GM12875 (cell line): ENCODE data around the gene SDR42E2.
A peak's percentile ranks its signal among the peaks of the same experiment; 100 is the strongest.

Experiments used
- H3K4me3 ChIP-seq: one replicate; pipeline ENCODE4 v1.5.1; 2011; ENCODE audit warnings: low read depth, low read length, control low read depth
- TF ChIP-seq, protein P1 (sequence below): IDR thresholded peaks from 2 replicates; pipeline ENCODE4 v1.5.1; 2011; ENCODE audit warnings: low read depth, mild to moderate bottlenecking, control low read depth, inconsistent platforms, low read length, moderate library complexity, borderline replicate concordance; ENCODE audit not compliant: insufficient read depth

SDR42E2 gene

DNA sequence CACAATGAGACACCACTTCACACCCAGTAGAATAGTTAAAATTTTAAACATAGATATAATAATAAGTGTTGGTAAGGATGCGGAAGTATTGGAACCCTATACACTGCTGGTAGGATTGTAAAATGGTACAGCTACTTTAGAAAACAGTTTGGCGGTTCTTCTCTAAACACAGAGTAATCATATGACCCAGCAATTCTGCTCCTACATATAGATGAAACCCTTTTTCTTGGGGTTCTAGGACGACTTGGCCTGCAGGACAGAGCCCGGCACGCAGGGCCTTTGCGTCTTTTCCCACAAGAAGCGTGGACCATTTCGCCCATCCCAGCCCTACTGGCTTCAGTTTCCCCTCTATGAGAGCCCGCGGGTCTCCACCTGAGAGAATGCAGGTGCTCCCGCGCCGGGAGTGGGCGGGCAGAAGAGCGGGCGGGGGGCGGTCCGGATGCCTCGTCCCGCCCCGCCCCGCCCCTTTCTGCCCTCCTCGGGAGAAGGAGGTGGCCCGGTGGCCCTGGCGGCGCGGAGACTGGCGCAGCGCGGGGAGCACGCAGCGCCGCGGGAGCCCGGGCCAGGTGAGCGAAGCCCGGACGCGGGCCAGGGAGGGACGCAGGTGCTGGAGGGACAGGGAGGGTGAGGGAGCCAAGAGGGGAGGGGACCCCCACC is at the start of gene SDR42E2:
SDR42E2 (plus strand) TSS at position 508 of the 657 bp plus-strand sequence. CDS start 3,077 bp downstream, outside the sequence.
- TF ChIP-seq, protein P1, sequence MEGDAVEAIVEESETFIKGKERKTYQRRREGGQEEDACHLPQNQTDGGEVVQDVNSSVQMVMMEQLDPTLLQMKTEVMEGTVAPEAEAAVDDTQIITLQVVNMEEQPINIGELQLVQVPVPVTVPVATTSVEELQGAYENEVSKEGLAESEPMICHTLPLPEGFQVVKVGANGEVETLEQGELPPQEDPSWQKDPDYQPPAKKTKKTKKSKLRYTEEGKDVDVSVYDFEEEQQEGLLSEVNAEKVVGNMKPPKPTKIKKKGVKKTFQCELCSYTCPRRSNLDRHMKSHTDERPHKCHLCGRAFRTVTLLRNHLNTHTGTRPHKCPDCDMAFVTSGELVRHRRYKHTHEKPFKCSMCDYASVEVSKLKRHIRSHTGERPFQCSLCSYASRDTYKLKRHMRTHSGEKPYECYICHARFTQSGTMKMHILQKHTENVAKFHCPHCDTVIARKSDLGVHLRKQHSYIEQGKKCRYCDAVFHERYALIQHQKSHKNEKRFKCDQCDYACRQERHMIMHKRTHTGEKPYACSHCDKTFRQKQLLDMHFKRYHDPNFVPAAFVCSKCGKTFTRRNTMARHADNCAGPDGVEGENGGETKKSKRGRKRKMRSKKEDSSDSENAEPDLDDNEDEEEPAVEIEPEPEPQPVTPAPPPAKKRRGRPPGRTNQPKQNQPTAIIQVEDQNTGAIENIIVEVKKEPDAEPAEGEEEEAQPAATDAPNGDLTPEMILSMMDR = no peak
- no peak within 1 kb of the TSS for H3K4me3 ChIP-seq

DNA sequence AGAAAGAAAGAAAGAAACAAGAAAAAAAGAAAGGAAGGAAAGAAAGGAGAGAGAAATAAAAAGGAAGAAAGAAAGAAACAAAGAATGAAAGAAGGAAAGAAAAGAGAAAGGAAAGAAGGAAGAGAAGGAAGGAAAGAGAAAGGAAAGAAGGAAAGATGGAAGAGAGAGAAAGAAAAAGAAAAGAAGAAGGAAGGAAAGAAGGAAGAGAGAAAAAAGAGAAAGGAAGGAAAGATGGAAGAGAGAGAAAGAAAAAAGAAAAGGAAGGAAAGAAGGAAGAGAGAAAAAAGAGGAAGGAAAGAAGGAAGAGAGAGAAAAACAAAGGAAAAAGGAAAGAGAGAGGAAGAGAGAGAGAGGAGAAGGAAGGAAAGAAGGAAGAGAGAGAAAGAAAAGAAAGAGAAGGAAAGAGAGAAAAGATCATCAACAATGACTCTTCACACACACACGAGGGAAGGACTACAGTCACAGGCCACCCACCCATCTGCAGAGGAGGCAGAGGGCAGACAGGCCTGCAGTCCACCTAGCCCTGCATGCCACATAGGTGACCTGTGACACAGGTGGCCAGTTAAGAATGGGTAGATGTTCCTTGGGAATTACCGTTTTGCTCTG is 46.1 kb upstream of the SDR42E2 start:
- no peak overlapping the region for H3K4me3 ChIP-seq
- TF ChIP-seq, protein P1 = no peak

DNA sequence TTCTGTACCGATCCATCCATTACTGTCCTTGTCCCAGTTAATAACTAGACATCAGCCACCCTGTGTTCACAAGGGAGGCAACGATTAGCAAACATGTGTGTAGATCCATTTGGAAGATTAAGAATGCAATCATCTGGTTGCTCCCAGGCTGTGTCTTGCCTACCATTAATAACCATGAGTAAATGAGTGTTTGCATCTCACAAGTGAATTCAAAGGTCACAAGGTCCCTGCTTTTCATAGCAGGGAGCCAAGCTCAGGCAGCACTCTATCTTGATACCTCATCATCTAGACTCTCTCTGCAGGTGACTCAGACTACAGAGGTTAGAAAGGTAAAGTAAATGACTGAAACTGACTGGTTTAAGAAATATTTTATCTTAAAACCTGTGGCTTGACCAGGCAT is 44.7 kb upstream of the SDR42E2 start:
- TF ChIP-seq, protein P1 = no peak
- H3K4me3 ChIP-seq = no peak overlapping the region

DNA sequence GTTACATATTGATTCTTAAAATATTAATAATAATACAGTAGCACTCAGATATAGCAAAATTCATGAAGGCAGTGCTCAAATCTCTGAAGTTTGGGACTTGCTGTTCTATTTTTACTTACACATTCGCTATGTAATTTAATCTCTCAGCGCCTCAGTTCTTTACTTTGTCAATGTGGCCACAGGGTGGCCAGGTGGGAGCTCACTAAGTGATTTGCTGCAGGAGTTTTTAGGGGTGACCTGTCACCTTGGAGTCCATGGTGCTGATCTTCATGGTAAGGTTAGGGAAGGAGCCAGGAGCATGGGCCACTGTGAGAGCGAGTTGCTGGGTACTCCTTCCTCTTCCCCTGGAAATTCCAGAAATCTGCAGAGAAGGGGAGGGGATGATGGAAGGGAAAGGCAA is 41.9 kb upstream of the SDR42E2 start:
- TF ChIP-seq, protein P1 = no peak
- no peak overlapping the region for H3K4me3 ChIP-seq

DNA sequence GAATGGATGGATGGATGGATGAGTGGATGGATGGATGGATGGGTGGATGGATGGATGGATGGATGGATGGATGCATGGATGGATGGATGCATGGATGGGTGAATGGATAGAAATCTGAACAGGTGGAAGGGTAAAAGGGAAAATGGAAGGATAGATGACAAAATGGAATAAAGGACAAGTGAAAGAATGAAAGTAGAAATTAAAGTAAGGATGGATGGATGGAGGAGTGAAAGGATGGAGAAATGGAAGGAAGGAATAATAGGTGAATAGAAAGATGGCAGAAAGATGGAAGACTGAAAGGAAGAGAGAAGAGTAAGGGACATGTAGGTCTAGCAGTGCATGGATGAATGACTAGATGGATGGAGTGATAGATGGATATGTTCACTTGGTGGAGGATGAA is 40.1 kb upstream of the SDR42E2 start:
- no peak overlapping the region for H3K4me3 ChIP-seq
- TF ChIP-seq, protein P1 = no peak

DNA sequence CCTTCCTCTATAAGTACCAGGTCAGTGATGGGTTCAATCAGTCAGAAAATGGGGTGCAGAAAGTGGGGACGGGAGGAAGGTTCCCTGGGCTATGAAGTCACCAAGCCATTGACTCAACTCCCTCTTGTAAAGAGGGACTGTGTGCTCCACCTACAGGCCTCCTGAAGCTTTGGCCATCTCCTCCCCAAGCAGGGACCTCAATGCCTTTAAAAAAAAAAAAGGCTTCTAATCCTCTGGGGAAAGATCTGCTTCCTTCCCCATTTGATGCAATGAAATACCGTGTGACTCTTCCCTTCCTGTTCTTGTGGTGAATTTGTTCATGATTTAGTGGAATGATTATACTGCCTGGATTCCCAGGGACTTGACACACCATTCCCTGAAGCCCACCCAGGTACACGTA is 39.2 kb upstream of the SDR42E2 start:
- no peak overlapping the region for H3K4me3 ChIP-seq
- TF ChIP-seq, protein P1 = 0 out of 2 replicates have a peak, but pooled peaks have one; percentile 19
